Activated CD4-positive, alpha-beta T cell treated with anti-CD3 and anti-CD28 coated beads for 48 hours (primary cell): ENCODE data around the gene GRM4.

ENCODE experiments used
- DNase-seq: peaks from one replicate; pipeline ENCODE4 v3.0.0-alpha.2; 2020

Gene GRM4

DNA sequence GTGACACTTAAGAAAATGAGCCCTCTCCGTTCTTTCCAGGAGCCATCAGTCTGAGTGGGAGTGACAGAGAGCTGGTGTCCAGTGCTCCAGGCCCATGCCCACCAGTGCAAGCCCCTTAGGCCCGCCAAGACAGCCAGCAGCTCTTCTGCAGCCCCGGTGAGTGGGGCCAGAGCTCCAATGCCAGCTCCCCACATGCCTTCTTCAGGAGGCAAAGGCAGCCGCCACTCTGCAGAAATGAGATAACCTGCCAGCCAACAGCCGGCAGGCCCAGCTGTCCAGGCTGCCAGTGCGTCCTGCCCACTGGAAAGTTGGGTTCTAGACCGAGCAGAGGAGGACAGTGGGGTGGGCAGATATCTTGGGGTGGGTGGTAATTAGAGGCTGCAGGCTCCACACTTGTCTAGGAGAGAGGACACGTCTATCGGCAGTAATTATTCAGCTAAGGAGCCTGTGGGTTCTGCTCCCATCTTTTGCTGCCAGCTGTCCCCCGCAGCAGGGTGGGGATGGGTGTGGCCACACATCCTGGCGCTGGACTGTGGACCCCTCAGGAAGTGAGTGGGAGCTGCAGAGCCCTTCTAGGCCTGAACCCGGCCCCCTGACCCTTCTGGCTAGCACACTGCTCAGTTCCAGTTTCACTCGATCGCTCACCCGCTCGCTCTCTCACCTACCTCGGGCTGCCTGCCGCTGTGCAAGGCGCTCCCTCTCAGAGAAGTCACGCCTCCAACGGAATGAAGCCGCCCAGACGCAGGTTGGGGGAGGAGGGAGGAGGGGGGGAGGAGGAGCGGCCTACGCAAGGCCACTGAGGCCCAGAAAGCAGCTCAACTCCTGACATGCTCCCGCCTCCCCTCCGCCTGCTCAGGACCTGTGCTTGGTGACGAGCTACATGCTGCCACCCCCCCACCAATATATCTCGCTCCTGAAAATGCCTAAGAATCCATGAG is 3.6 kb downstream of the GRM4 start:
- DNase-seq: peak; percentile 47

DNA sequence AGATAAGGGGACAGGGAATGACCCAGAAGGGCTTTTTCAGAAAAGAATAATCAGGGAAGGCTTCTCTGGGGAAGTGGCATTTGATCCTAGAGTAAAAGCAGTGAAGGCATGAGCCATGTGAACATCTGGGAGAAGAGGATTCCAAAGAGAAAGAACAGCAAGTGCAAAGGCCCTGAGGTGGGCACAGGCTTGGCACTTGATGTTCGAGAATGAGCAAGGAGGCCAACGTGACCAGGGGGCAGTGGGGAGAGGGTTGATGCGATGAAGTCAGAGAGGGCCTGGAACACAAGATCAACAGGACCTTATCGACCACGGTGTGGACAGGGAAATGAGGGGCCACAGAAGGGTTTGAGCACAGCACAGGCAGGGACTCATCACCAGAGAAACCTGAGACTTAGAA is 5.8 kb downstream of the GRM4 start:
- DNase-seq: no peak

- DNase-seq: no peak
These were observed 6.9 kb downstream of the GRM4 start for GRCh38 chr6:34138914-34139510.

DNA sequence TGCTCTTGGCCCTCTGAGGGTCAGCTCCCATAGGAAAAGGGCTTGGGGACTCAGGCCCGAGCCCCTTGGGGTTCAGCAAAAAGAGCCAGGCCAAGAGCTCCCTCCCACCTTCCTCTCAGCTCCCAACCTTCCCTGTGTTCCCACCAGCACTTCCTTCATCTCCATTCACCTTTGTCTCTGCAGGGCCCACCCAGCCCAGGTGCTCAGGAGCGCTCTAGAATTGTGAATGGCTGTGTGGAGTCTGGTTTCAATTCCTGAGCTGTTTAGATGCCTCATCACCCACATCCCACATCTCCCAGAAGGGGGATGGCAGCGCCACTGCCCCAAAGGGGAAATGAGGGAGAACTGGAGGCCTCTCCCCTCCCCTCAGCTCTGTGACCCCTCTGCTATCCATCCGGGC is 7.7 kb downstream of the GRM4 start:
- no peak for DNase-seq

DNA sequence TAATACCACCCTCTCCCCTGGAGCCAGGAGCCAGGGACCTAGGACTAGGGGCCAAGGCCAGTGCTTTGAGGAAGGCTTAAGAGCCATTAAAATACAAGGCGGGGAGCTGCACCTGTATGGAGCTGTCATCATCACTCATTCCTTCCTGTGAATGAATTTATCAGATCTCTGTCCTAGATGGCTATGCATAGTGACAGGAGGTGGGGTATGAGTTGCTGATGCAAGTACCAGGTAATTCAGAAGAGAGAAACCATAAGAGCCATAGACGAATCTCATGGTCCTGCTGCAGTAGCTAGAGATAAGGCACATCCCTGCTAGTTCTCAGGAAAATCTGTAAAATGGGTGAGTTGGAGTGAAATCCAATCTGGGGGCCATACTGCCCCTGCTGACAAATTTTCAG is 10.3 kb downstream of the GRM4 start:
- no peak for DNase-seq

DNA sequence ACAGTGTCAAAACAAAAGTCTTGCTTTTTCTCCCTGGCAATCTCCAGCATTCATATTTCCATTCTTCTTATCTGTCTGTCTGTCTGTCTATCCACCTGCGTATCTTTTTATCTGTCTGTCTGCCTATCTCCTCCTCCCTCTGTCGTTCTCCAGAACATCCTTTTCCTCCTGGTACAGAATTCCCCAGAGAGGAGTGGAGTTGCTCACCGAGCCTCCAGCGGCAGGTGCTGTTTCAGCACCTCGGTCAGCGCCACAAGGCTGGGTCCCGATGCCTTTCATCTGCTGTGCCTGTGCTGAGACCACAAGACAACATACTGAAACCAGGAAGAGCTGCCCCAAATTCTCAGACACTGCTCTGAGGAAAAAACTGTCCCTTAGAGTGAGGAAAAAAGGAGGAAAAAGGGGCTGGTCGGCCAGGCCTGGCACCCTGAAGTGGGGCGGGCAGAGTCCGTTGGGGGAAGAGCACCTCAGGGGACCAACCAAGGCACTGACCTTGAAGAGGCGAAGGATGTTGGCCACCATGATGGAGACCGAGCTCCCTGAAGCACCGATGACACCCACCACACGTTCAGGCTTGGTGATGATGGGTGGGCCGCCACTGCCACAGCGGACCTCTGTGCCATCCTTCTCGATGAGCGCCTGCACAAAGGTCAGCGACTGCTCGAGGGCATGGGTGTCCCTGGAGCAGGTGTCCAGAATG is 13.3 kb downstream of the GRM4 start:
- DNase-seq: peak; percentile 43

GRCh38 chr6:34131326-34132290 is 14.3 kb downstream of the GRM4 start:
- no peak for DNase-seq

GRCh38 chr6:34130862-34131261 is 15.0 kb downstream of the GRM4 start:
- no peak for DNase-seq

DNA sequence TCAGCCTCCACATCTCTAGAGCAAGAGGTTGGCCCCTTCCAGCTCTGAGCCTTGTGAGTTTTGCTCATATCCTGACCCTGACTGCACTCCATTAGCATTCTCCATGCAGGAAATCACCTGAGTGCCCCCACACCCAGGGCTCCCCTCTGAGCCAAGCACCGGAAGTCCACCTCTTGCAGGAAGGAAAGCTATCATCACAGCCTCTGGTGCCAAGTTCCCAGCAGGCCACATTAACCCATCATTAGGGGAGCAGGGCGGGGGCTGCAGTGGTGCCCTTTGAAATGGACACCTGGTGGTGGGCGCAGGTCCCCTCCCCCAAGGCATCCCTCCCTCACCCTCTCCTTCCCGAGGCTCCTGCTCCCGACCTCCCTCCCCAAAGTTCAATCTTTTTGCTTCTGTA is 16.1 kb downstream of the GRM4 start:
- DNase-seq: no peak

DNA sequence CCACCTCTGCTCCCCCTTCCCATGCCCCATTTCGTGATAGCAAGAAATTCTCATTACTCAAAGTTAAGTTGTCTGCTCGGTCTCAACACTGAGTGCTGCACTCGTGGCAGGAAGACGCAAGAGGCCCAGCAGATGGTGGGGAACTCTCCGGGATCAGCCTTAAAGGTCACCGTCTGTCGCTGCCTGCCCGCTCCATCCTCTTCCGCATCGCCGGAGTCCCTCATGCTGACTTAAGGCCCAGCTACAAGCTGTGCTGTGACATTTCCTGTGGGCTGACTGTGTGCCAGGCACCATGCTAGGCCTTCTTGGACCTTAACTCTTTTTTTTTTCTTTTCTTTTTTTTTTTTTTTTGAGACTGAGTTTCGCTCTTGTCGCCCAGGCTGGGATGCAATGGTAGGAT is 17.8 kb downstream of the GRM4 start:
- no peak for DNase-seq

DNA sequence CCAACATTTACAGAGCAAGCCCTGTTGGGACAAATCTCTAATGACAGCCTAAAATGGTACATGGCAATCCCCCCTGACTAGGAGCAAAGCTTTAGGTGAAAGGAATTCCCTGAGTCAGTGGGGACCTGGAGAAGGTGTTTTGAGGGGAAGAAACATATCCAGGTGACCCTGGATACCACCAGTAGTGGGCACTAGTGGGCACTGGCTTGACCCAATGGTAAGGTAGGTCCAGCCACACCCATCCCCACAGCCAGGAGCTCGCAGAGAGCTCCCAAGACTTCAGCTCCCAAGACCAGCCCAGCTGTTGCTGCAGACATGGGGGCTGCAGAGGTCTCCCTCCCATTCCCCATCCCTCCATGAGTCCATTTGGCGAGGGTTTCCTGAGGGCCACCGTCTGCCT is 19.5 kb downstream of the GRM4 start:
- DNase-seq: no peak

DNA sequence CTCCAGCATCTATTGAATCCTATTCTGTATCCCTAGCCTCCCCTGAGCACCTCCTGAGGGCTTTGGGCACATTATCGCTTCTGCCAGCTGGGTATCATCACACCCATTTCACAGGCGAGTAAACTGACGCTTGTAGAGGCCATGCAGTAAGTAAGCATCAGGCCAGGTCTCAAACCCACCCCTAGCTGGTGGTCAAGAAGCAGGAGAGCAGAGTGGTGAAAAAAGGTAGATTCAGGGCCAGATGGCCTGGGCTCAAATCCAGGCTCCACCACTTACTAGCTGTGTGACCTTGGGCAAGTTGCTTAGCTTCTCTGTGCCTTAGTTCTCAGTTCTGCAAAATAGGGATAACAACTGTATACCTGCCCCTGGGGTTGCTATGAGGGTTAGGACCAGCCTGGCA is 19.9 kb downstream of the GRM4 start:
- no peak for DNase-seq

DNA sequence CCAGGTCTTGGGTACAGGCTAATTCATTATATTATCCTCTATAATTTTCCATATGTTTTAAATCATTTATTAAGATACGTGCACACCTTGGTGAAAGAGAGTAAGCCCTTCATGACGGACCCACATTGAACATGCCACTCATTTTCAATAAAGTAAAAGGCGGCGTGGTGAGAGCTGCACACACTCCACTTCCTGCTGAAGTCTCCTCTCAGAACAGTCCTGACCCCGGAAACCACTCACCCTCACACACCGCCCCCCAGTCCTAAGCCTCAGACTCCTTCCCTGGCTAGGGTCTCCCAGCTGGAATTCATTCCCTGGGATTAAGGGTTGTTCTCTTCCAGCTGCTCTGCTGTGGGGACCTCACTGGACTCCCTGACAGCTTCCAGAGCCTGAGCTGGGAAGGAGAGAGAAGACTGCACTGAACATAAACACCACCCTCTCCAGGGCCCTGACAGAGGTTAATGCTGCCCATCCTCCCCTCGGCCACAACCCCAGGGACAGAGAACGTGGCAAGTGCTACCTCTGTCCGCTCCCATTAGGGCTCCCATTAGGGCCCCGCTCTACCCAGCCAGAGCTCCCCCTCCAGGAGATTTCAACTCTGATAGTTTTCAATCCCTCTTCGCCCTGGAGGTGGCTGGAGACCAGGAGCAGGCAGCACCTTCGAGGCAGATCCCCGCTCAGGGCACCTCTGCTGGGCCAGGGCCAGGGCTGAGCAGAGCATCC is 24.8 kb downstream of the GRM4 start:
- DNase-seq: no peak

DNA sequence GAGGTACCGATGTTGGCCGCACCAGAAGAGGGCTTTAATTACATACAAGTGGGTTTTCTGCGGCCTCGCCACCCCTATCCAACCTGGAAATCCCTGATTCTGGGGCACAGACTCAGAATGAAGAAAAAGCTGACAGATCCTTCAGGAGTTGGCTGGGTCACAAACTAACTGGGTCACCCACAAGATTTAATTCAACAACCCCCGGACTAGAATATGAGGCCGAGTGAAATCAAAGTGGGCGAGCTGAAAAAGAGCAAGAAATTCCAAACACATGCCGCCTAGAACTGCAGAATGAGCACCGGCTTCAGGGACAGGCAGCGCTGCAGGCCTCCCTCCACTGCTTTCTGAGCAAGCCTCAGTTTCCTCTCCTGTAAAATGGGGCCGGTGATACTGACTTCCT is 30.0 kb downstream of the GRM4 start:
- no peak for DNase-seq

GRCh38 chr6:34115403-34115795 is 30.5 kb downstream of the GRM4 start:
- peak; percentile 14 for DNase-seq

DNA sequence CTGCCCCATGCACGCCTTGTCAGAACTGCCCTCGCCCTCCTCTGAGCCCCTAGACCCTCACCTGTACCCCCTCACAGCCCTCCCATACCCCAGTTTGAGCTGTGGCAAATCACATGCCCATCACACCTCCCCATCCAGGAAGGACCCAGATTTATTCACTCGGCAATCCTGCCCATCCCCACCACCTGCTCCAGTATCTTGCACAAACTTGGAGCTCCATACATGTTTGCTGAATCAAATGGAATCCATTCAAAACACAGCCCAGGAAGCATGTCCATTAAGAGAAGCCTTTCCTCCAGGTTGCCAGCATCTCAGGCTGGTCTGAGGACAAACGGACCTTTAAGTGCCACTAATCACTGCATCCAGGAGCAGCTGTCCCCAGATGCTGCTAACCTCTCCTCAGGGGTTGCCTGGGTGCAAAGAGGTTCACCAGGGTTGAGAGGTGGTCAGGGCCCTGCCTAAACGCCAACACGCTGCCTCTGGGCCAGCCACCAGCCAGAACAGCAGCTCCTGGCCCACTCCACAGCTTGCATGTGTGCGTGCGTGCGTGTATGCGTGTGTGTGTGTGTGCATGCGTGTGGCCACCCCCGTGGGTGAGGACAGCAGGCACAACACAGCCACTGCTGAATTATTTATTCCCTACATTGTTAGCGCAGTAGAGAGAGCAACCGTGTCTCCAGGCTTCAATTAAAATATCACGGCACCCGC is 31.0 kb downstream of the GRM4 start:
- DNase-seq: no peak

- no peak for DNase-seq
These were observed 32.4 kb downstream of the GRM4 start for GRCh38 chr6:34113532-34113931.

DNA sequence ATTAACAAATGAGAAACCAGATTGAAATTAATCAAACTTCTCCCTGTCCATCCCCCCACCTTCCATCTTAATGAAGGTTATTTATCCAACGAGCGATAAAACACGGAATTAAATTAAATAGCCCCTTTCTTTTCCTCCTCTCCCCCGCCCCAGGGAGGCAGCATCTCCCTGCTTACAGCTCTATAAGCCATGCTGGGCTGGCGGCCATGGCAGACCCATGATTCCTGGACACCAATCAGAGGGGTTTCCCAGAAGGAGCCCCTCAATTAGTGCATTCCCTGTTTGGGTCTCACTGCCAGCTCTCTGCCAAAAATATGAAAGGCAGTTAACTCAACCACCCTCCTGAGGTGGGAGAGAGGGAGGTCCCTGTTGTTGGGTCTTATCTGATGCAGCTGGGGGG is 33.8 kb downstream of the GRM4 start:
- DNase-seq: no peak

DNA sequence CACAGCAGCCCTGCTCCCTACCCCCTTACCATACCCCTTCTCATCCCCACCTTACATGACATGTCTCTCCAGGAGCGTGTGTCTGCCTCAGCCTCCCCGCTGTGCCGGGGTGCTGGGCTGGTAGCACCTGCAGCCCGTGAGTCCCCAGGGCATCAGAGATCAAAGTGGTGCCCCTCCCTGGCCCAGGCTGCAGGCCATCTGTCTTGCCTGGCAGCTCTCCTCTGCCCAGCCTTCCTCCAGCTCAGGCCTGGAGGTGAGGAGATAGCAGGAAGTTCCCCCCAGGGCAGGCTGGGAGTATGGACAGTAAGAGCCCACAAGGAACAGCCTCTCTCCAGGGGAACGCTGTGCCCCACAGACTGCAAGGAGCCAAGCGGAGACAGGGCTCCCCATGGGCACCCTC is 35.3 kb downstream of the GRM4 start:
- DNase-seq: no peak

GRCh38 chr6:34108176-34108575 is 37.7 kb downstream of the GRM4 start:
- no peak for DNase-seq

GRCh38 chr6:34106900-34107299 is 39.0 kb downstream of the GRM4 start:
- DNase-seq: no peak
